ENCODE measurements around the gene MT1M.
"Not testable (repeated sequence)": the region's sequence is repeated elsewhere in the genome, so short reads cannot be mapped to it uniquely, and the experiment has no call there.

The MT1M gene

DNA sequence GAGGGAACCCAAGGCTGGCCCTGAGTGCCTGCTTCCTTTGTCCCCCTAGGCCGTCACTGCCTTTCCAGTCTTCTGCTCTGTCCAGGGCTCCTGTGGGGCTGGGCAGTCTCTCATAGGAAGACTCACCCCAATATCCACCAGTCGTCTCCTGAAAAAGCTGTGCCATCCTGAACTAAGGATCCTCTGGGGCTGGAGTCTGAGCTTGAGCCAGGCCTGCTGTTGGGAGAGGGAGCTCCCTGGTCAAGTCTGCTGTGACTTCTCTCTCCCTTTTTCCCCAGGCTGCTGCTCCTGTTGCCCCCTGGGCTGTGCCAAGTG lies 38.1 kb downstream of the MT1M start:
- Histone ChIP-seq H3K79me1 (replicated peaks; ENCODE audit: low read length, poor library complexity, severe bottlenecking) (no peaks in the 10 kb centered on the region), H3K27me3 (ENCODE audit: control insufficient read depth in 1 of 2, insufficient read depth in 1 of 2, low read length in 2 of 2) (peaks cover 54 to 78% of the 10 kb centered on the region in 2 experiments), H4K8ac (ENCODE audit: low read length) (no peak overlapping the region), H3K4me1 (ENCODE audit: control insufficient read depth, insufficient read depth, low read depth, low read length) (peaks cover 17% of the 10 kb centered on the region), H2AK5ac (ENCODE audit: low read length, severe bottlenecking) (no peak overlapping the region), H3K23ac (ENCODE audit: low read length in 2 of 2) (no peak overlapping the region), H3K4me3 (ENCODE audit: insufficient read depth in 1 of 2, low read depth in 1 of 2, low read length in 2 of 2) (no peak overlapping the region), H3K14ac (ENCODE audit: low read length in 2 of 2) (no peak overlapping the region), H2BK12ac (ENCODE audit: low read length in 2 of 2) (no peak overlapping the region), H2BK120ac (ENCODE audit: low read depth, low read length) (no peak overlapping the region), H2AFZ (ENCODE audit: low read depth, low read length) (no peak overlapping the region), H4K91ac (ENCODE audit: low read length) (no peak overlapping the region), H3K9ac (ENCODE audit: low read length) (no peak overlapping the region), H3K36me3 (ENCODE audit: control insufficient read depth in 1 of 2, insufficient read depth in 2 of 2, low read depth in 1 of 2, low read length in 2 of 2) (no peaks in the 10 kb centered on the region), H2BK5ac (ENCODE audit: low read depth, low read length, poor library complexity, severe bottlenecking) (no peak overlapping the region), H2BK15ac (ENCODE audit: low read depth, poor library complexity, severe bottlenecking) (no peak overlapping the region), H3K4me2 (ENCODE audit: low read length, poor library complexity, severe bottlenecking) (no peak overlapping the region), H3K4ac (ENCODE audit: low read depth in 1 of 2, low read length in 2 of 2) (no peak overlapping the region), H3K9me3 (ENCODE audit: control insufficient read depth, low read length) (no peaks in the 10 kb centered on the region), H3K27ac (ENCODE audit: low read length, poor library complexity, severe bottlenecking) (no peak overlapping the region), H3K18ac (ENCODE audit: low read depth in 1 of 2, low read length in 2 of 2) (no peak overlapping the region)
- DNase-seq, result no peak
- WGBS, result 0% methylated on average over 1 of the region's 2 CpGs

DNA sequence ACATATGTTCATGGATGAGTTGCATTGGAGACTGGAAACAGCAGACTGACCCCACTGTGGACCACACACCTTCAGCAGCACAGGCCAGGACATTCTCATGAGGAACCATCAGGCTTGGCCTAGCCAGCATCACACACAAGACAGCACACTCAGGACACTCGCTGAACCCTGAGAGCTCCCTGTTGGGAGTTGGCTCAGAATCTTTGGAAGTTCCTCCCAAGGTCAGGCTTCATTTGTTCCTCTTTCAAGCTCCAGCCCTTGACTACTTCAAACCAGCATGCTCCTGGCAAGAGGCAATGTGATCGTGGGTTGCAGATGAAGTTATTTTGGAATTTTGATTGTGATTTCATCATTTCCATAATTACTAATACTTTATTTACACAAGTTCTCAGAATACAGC lies 39.2 kb downstream of the MT1M start:
- H3K9me3 ChIP-seq (ENCODE audit: control insufficient read depth, low read length); DNase-seq; H2AK5ac ChIP-seq (ENCODE audit: low read length, severe bottlenecking); H3K18ac ChIP-seq (ENCODE audit: low read depth in 1 of 2, low read length in 2 of 2); H3K9ac ChIP-seq (ENCODE audit: low read length); H2BK5ac ChIP-seq (ENCODE audit: low read depth, low read length, poor library complexity, severe bottlenecking); H3K36me3 ChIP-seq (ENCODE audit: control insufficient read depth in 1 of 2, insufficient read depth in 2 of 2, low read depth in 1 of 2, low read length in 2 of 2); H2BK12ac ChIP-seq (ENCODE audit: low read length in 2 of 2); H2AFZ ChIP-seq (ENCODE audit: low read depth, low read length); H4K8ac ChIP-seq (ENCODE audit: low read length); H3K4ac ChIP-seq (ENCODE audit: low read depth in 1 of 2, low read length in 2 of 2); H2BK15ac ChIP-seq (ENCODE audit: low read depth, poor library complexity, severe bottlenecking); H3K4me3 ChIP-seq (ENCODE audit: insufficient read depth in 1 of 2, low read depth in 1 of 2, low read length in 2 of 2); H2BK120ac ChIP-seq (ENCODE audit: low read depth, low read length); H4K91ac ChIP-seq (ENCODE audit: low read length); H3K79me1 ChIP-seq (replicated peaks; ENCODE audit: low read length, poor library complexity, severe bottlenecking); H3K14ac ChIP-seq (ENCODE audit: low read length in 2 of 2); H3K4me2 ChIP-seq (ENCODE audit: low read length, poor library complexity, severe bottlenecking); H3K23ac ChIP-seq (ENCODE audit: low read length in 2 of 2); H3K27ac ChIP-seq (ENCODE audit: low read length, poor library complexity, severe bottlenecking): not testable (repeated sequence)
- peaks cover 20% of the 10 kb centered on the region for H3K4me1 ChIP-seq (ENCODE audit: control insufficient read depth, insufficient read depth, low read depth, low read length)
- peaks cover 47 to 78% of the 10 kb centered on the region in 2 experiments for H3K27me3 ChIP-seq (ENCODE audit: control insufficient read depth in 1 of 2, insufficient read depth in 1 of 2, low read length in 2 of 2)
- WGBS, result 71% methylated on average over 1 of the region's 2 CpGs

DNA sequence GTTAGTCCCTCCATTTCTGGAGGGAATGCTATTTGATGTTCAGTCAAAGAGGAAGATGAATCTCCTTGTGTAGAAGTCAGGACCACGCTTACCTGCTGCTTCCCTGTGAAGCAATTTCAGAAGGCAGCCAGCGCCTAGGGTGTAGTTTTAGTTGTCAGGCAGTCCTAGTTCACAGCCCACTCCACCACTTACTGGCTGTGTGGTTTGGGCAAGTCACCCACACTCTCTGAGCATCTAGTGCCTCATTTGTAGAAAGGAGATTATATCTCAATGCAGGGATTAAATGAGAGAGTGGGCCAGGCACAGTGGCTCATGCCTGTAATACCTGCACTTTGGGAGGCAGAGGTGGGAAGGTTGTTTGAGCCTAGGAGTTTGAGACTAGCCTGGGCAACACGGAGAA lies 39.7 kb downstream of the MT1M start:
- Histone ChIP-seq H3K27me3 (ENCODE audit: control insufficient read depth in 1 of 2, insufficient read depth in 1 of 2, low read length in 2 of 2) (peaks cover 47 to 78% of the 10 kb centered on the region in 2 experiments), H3K4me1 (ENCODE audit: control insufficient read depth, insufficient read depth, low read depth, low read length) (peaks cover 20% of the 10 kb centered on the region)
- H2BK5ac ChIP-seq (ENCODE audit: low read depth, low read length, poor library complexity, severe bottlenecking); H4K91ac ChIP-seq (ENCODE audit: low read length); H3K27ac ChIP-seq (ENCODE audit: low read length, poor library complexity, severe bottlenecking); H3K9me3 ChIP-seq (ENCODE audit: control insufficient read depth, low read length); H3K36me3 ChIP-seq (ENCODE audit: control insufficient read depth in 1 of 2, insufficient read depth in 2 of 2, low read depth in 1 of 2, low read length in 2 of 2); H2AK5ac ChIP-seq (ENCODE audit: low read length, severe bottlenecking); H3K79me1 ChIP-seq (replicated peaks; ENCODE audit: low read length, poor library complexity, severe bottlenecking); H3K18ac ChIP-seq (ENCODE audit: low read depth in 1 of 2, low read length in 2 of 2); H3K4me2 ChIP-seq (ENCODE audit: low read length, poor library complexity, severe bottlenecking); H2BK120ac ChIP-seq (ENCODE audit: low read depth, low read length); H3K23ac ChIP-seq (ENCODE audit: low read length in 2 of 2); H3K4ac ChIP-seq (ENCODE audit: low read depth in 1 of 2, low read length in 2 of 2); H3K4me3 ChIP-seq (ENCODE audit: insufficient read depth in 1 of 2, low read depth in 1 of 2, low read length in 2 of 2); H2BK12ac ChIP-seq (ENCODE audit: low read length in 2 of 2); H2BK15ac ChIP-seq (ENCODE audit: low read depth, poor library complexity, severe bottlenecking); H2AFZ ChIP-seq (ENCODE audit: low read depth, low read length); DNase-seq; H3K14ac ChIP-seq (ENCODE audit: low read length in 2 of 2); H4K8ac ChIP-seq (ENCODE audit: low read length); H3K9ac ChIP-seq (ENCODE audit: low read length): not testable (repeated sequence)
- 82% methylated on average over 3 of the region's 3 CpGs for WGBS

DNA sequence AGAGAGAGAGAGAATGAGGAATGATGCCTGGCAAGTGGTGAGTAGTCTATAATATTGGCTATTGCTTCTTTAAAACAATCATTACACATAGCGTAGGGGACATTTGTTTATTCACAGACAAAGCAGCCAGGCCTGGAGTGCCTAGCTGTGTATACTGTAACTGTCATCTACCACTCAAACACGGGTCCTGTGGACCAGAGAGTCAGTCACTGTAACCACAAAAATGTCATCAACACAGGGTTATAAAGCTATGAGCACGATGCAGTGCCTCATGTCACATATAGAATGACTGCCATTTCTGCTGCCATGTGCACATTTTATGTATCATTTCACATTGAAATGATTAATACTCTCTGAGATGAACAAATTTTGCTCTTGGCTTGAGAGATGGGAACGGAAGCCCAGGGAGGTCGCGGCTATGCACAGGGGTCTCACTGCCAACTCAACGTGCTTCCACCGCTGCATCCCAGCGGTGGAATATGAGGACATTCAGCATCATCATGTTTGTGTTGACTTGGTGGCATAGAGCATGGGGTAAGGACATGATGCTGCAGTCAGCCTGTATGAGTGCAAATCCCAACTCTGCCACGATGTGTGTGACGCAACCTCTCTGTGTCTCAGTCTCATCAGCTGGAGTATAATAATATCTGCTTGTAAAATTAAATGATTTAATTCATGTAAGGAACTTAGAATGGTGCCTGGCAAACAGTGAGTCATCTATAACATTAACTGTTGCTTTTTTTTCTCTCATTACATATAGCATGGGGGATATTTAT lies 40.5 kb downstream of the MT1M start:
- no peak overlapping the region for H3K18ac ChIP-seq (ENCODE audit: low read depth in 1 of 2, low read length in 2 of 2)
- no peak overlapping the region for H4K91ac ChIP-seq (ENCODE audit: low read length)
- no peaks in the 10 kb centered on the region for H3K79me1 ChIP-seq (replicated peaks; ENCODE audit: low read length, poor library complexity, severe bottlenecking)
- H3K23ac ChIP-seq (ENCODE audit: low read length in 2 of 2), result no peak overlapping the region
- no peak overlapping the region for H3K27ac ChIP-seq (ENCODE audit: low read length, poor library complexity, severe bottlenecking)
- no peaks in the 10 kb centered on the region for H3K36me3 ChIP-seq (ENCODE audit: control insufficient read depth in 1 of 2, insufficient read depth in 2 of 2, low read depth in 1 of 2, low read length in 2 of 2)
- no peak overlapping the region for H2BK15ac ChIP-seq (ENCODE audit: low read depth, poor library complexity, severe bottlenecking)
- peaks cover 16% of the 10 kb centered on the region for H3K4me1 ChIP-seq (ENCODE audit: control insufficient read depth, insufficient read depth, low read depth, low read length)
- H4K8ac ChIP-seq (ENCODE audit: low read length), result no peak overlapping the region
- H3K4me3 ChIP-seq (ENCODE audit: insufficient read depth in 1 of 2, low read depth in 1 of 2, low read length in 2 of 2), result no peak overlapping the region
- no peak overlapping the region for H2BK5ac ChIP-seq (ENCODE audit: low read depth, low read length, poor library complexity, severe bottlenecking)
- H3K9ac ChIP-seq (ENCODE audit: low read length), result no peak overlapping the region
- no peak overlapping the region for H2AK5ac ChIP-seq (ENCODE audit: low read length, severe bottlenecking)
- no peak for DNase-seq
- WGBS, result 81% methylated on average over 10 of the region's 11 CpGs
- no peak overlapping the region for H3K4ac ChIP-seq (ENCODE audit: low read depth in 1 of 2, low read length in 2 of 2)
- H3K4me2 ChIP-seq (ENCODE audit: low read length, poor library complexity, severe bottlenecking), result no peak overlapping the region
- H3K14ac ChIP-seq (ENCODE audit: low read length in 2 of 2), result no peak overlapping the region
- H2AFZ ChIP-seq (ENCODE audit: low read depth, low read length), result no peak overlapping the region
- no peak overlapping the region for H2BK120ac ChIP-seq (ENCODE audit: low read depth, low read length)
- H3K27me3 ChIP-seq (ENCODE audit: control insufficient read depth in 1 of 2, insufficient read depth in 1 of 2, low read length in 2 of 2), result peaks cover 42 to 74% of the 10 kb centered on the region in 2 experiments
- H2BK12ac ChIP-seq (ENCODE audit: low read length in 2 of 2), result no peak overlapping the region
- H3K9me3 ChIP-seq (ENCODE audit: control insufficient read depth, low read length), result no peaks in the 10 kb centered on the region

Data from mesenchymal stem cell (in vitro differentiated cells and primary cell).